Stimulated activated CD8-positive, alpha-beta memory T cell treated with anti-CD3 and anti-CD28 coated beads, Interleukin-12 subunit alpha, Interleukin-12 subunit beta, amount 100 ng/mL, for 1 hour (primary cell): ENCODE results near the gene CAMP.
"Not testable (repeated sequence)": the region's sequence is repeated elsewhere in the genome, so short reads cannot be mapped to it uniquely, and the experiment has no call there.

Experiments
- DNase-seq: peaks from one replicate; pipeline ENCODE4 v3.0.0-alpha.2; 2020; ENCODE audit warnings: low read depth

Gene CAMP

GRCh38 chr3:48258530-48258929, 35.2 kb downstream of the CAMP start:
- no peak for DNase-seq

- no peak for DNase-seq
Observed at GRCh38 chr3:48267782-48268181, 44.5 kb downstream of the CAMP start.

- DNase-seq = peak; percentile 66
Observed at GRCh38 chr3:48268381-48268935, 45.2 kb downstream of the CAMP start.

- DNase-seq = no peak
Observed at GRCh38 chr3:48268936-48269561, 45.8 kb downstream of the CAMP start.

GRCh38 chr3:48269592-48269991, 46.3 kb downstream of the CAMP start:
- DNase-seq = no peak

- DNase-seq = no peak
Observed at GRCh38 chr3:48270306-48270705, 47.0 kb downstream of the CAMP start.

- DNase-seq = not testable (repeated sequence)
Observed at GRCh38 chr3:48271223-48271622, 47.9 kb downstream of the CAMP start.

GRCh38 chr3:48271763-48272498, 48.6 kb downstream of the CAMP start:
- no peak for DNase-seq

- DNase-seq = peak; percentile 27
Observed at GRCh38 chr3:48273594-48274211, 50.4 kb downstream of the CAMP start.

GRCh38 chr3:48274452-48274851, 51.2 kb downstream of the CAMP start:
- DNase-seq = no peak
